Activated T-cell treated with anti-CD3 and anti-CD28 coated beads, Interleukin-2, amount 50 U/mL, for 72 hours (primary cell): ENCODE measurements around the gene IRS1. TPM values are rescaled to one million over a fixed set of nuclear protein-coding genes. Genes with fewer than 3 reads are reported as not detected.

Experiments used
- ATAC-seq, 2 donors: fragments of 150-1000 bp; cut with Tn5 transposase; replicated peaks in 1 of 2; 2 replicates each; pipeline ENCODE4 v1.10.0; 2021; ENCODE audit warnings: moderate library complexity in 2 of 2, mild to moderate bottlenecking in 1 of 2
- DNase-seq, 2 donors: peaks; one replicate each; pipeline ENCODE4 v3.0.0; 2021 to 2022; ENCODE audit warnings: mixed read lengths in 1 of 2
- H3K27ac Mint-ChIP-seq: one replicate; pipeline ENCODE4 v1.8.0; 2022; ENCODE audit warnings: mild to moderate bottlenecking, moderate library complexity, mixed read lengths
- H3K27me3 Mint-ChIP-seq: one replicate; pipeline ENCODE4 v1.8.0; 2022; ENCODE audit warnings: low read depth, mixed read lengths
- H3K36me3 Mint-ChIP-seq, 2 donors: one replicate each; pipeline ENCODE4 v1.8.0; 2022; ENCODE audit warnings: mixed read lengths in 2 of 2, mild to moderate bottlenecking in 1 of 2; ENCODE audit not compliant: insufficient read depth in 2 of 2
- H3K4me1 Mint-ChIP-seq: one replicate; pipeline ENCODE4 v1.8.0; 2022; ENCODE audit warnings: low read depth, mixed read lengths
- H3K4me3 Mint-ChIP-seq, 2 donors: one replicate each; pipeline ENCODE4 v1.8.0; 2022; ENCODE audit warnings: mild to moderate bottlenecking in 2 of 2, mixed read lengths in 2 of 2, moderate library complexity in 2 of 2
- H3K9me3 Mint-ChIP-seq, 2 donors: one replicate each; pipeline ENCODE4 v1.8.0; 2022; ENCODE audit warnings: mixed read lengths in 2 of 2
- total RNA-seq, 2 donors: library from RNA; stranded (reverse); gene quantifications; one replicate each; pipeline ENCODE4 v1.2.3, GENCODE V29; 2022

The IRS1 gene
- total RNA-seq, 2 donors from 2014 or later = 2.8 to 4.6 TPM

DNA sequence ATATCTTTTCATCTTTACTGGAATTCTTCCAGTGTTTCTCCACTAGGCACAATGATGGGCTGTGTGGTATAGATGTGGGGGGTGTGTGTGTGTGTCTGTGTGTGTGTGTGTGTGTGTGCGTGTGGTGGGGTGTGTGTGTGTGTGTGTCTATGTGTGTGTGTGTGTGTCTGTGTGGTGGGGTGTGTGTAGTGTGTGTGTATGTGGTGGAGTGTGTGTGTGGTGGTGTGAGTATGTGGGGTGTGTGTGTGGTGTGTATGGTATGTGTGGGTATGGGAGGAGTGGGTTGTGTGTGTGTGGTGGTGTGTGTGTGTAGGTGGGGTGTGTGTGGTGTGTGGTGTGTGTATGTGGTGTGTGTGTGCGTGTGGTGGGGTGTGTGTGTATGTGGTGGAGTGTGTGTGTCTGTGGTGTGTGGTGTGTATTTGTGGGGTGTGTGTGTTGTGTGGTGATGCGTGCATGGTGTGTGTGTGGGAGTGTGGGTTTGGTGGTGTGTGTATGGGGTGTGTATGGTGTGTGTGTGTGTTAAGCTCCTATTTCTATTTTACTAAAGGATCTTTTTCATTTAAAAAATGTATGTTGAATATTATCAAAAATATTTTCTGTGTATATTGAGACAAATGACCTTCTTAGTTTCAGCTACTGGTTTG lies 84.2 kb downstream of the IRS1 start:
- Mint-ChIP-seq H3K36me3 (no peaks in the 10 kb centered on the region), H3K4me3 (no peak overlapping the region), H3K27me3 (no peaks in the 10 kb centered on the region), H3K9me3 (no peaks in the 10 kb centered on the region), H3K4me1 (peaks cover 8% of the 10 kb centered on the region), H3K27ac (no peak overlapping the region)
- DNase-seq = no peak
- ATAC-seq = no peak

DNA sequence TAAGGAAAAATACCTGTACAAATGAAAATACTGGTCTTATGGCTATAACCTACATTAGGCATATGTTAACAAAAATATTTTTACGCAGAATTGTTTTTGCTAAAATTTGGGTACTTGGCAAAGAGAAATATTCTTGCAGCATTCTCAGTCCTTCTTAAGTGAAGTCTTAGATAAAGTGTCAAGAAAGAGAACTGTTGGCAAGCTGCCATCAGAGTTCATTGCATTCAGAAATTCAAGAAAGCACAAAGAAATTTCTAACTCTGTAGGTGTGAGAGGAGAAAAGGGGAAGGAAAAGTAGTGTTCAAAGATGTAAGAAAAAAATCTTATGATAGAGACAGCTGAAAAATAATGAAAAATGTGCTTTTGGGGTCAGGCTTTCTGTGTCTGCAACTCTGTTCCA lies 86.7 kb downstream of the IRS1 start:
- Mint-ChIP-seq H3K27ac (no peak overlapping the region), H3K9me3 (no peaks in the 10 kb centered on the region), H3K36me3 (no peaks in the 10 kb centered on the region), H3K4me1 (peaks cover 8% of the 10 kb centered on the region), H3K27me3 (no peaks in the 10 kb centered on the region), H3K4me3 (no peak overlapping the region)
- DNase-seq (no peak), ATAC-seq (no peak)

DNA sequence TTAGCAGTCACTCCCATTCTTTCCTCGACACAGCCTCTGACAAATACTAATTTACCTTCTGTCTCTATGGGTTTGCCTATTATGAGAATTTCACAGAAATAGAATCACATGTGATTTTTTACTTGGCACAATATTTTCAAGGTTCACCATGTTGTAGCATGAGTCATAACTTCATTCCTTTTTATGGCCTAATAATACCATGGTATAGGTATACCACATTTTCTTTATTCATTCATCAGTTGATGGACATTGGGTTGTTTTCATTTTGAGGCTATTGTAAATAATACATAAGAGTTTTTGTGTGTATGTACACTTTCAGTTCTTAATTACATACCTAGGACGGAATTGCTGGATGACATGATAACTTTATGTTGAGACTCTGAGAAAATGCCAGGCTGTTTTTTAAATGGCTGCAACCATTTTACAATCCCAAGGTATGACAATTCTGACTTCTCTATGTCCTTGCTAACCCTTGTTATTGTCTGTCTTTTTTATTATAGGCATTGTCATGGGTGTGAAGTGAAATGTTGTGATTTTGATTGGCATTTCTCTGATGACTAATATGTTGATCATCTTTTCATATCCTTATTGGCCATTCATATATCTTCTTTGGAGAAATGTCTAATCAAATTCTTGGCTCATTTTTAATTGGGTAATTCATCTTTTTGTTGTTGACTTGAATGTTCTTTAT lies 87.9 kb downstream of the IRS1 start:
- H3K4me1 Mint-ChIP-seq = peaks cover 8% of the 10 kb centered on the region
- H3K27ac Mint-ChIP-seq = no peak overlapping the region
- no peaks in the 10 kb centered on the region for H3K9me3 Mint-ChIP-seq
- ATAC-seq = no peak
- no peak overlapping the region for H3K4me3 Mint-ChIP-seq
- DNase-seq = no peak
- no peaks in the 10 kb centered on the region for H3K36me3 Mint-ChIP-seq
- no peaks in the 10 kb centered on the region for H3K27me3 Mint-ChIP-seq

DNA sequence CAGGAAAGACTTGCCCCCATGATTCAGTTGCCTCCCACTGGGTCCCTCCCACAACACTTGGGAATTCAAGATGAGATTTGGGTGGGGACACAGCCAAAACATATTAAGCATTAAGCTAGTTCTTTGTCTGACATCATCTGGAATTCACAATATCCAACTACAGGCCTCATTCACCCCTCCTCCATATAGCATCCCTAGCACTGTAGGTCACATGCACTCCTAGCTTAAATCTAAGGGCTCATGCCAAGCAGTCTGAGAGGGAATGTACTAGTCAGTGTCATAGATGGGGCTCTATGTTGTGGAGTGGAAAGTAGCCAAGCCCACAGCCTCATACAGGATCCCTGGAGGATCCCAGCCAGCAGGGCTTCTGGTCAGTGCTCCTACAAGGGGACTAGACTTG lies 92.1 kb downstream of the IRS1 start:
- Mint-ChIP-seq H3K9me3 (no peaks in the 10 kb centered on the region), H3K4me3 (no peak overlapping the region), H3K4me1 (no peaks in the 10 kb centered on the region), H3K36me3 (no peaks in the 10 kb centered on the region), H3K27me3 (no peaks in the 10 kb centered on the region), H3K27ac (no peak overlapping the region)
- no peak for DNase-seq
- no peak for ATAC-seq

DNA sequence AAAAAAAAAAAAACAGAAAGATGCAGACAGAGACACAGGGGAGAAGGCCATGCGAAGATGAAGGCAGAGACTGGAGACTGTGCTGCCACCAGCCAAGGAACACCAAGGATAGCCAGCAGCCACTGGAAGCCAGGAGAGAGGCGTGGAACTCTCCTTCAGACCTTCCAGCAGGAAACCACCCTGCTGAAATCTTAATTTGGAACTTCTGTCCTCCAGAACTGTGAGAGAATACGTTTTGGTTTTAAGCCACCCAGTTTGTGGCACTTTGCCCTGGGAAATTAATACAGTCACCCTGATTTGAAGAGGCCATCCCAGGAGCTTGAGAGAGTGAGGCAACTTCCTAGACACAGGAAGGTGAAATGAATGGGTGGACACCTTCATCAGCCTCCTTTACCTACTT lies 93.7 kb downstream of the IRS1 start:
- no peaks in the 10 kb centered on the region for H3K9me3 Mint-ChIP-seq
- H3K27me3 Mint-ChIP-seq = no peaks in the 10 kb centered on the region
- H3K27ac Mint-ChIP-seq = no peak overlapping the region
- no peak overlapping the region for H3K4me3 Mint-ChIP-seq
- H3K36me3 Mint-ChIP-seq = no peaks in the 10 kb centered on the region
- H3K4me1 Mint-ChIP-seq = peaks cover 5% of the 10 kb centered on the region
- no peak for ATAC-seq
- no peak for DNase-seq

DNA sequence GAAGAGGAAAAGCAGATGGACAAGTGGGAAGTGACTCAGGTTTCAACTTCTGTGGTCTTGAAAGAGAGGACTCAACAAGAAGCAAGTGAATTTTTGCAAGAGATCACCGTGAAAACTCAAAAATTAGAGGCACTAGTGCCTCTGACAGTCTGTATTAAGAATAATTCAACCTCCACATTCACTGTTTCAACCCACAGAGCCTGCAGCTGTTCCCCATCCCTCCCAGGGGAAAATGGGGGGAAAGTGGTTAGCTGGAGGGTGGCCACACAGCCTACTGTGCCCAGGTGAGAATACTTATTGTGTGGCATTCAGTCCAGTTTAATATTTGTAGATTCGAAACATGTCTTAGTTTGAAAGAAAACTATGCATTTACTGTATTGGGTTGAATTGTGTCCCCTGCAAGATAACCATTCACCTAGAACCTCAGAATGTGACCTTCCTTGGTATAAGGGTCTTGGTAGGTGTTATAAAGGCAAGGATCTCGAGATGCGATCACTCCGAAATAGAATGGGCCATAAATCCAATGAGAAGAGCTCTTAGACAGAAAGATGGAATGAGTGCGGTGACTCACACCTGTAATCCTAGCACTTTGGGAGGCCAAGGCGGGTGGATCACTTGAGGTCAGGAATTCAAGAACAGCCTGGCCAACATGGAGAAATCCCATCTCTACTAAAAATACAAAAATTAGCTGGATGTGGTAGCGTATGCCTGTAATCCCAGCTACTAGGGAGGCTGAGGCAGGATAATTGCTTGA lies 94.3 kb downstream of the IRS1 start:
- Mint-ChIP-seq H3K4me1 (peaks cover 8% of the 10 kb centered on the region), H3K9me3 (no peaks in the 10 kb centered on the region), H3K27me3 (no peaks in the 10 kb centered on the region), H3K36me3 (no peaks in the 10 kb centered on the region), H3K27ac (no peak overlapping the region), H3K4me3 (no peak overlapping the region)
- no peak for ATAC-seq
- no peak for DNase-seq

DNA sequence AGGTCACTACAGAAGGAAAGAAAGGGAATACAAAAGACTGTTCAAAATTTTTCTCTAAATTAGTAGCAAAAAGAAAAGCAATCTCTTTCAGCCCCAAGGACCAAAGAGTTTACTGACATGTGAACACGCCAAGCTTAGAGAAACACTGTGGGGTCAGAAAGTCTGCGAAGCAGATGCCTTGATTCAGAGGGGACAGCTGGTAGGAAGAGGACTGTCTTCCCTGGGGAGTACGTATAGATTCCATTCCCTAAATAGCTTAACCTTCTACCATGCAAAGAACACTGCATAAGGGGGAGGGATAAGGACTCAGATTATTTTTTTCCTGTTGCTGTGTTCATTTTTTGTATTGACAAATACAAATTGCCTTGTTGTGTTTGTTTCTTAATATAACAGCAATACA lies 96.1 kb downstream of the IRS1 start:
- Mint-ChIP-seq H3K9me3 (no peaks in the 10 kb centered on the region), H3K36me3 (no peaks in the 10 kb centered on the region), H3K27me3 (no peaks in the 10 kb centered on the region), H3K4me3 (no peak overlapping the region), H3K27ac (no peak overlapping the region), H3K4me1 (peaks cover 8% of the 10 kb centered on the region)
- ATAC-seq (no peak), DNase-seq (no peak)

DNA sequence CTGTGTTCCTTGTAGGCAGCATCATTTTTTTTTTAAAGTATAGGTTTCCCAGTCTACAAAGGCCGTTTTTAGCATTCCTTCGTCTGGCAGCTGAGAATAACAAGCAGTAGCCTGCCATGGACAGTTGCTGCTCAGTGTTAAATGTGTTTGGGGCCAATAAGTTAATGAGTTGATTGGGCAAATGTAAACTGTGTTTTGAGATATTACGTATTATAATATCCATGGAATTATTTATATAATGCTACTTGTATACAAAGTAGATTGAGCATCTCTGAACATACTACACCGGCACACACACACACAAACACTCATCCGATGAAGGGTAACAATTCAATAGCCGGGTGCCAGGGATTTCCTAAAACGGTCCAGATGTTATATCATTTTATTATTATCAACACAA lies 97.2 kb downstream of the IRS1 start:
- no peak overlapping the region for H3K4me3 Mint-ChIP-seq
- no peak for DNase-seq
- no peaks in the 10 kb centered on the region for H3K9me3 Mint-ChIP-seq
- peaks cover 8% of the 10 kb centered on the region for H3K4me1 Mint-ChIP-seq
- no peaks in the 10 kb centered on the region for H3K36me3 Mint-ChIP-seq
- ATAC-seq = no peak
- no peaks in the 10 kb centered on the region for H3K27me3 Mint-ChIP-seq
- H3K27ac Mint-ChIP-seq = no peak overlapping the region

DNA sequence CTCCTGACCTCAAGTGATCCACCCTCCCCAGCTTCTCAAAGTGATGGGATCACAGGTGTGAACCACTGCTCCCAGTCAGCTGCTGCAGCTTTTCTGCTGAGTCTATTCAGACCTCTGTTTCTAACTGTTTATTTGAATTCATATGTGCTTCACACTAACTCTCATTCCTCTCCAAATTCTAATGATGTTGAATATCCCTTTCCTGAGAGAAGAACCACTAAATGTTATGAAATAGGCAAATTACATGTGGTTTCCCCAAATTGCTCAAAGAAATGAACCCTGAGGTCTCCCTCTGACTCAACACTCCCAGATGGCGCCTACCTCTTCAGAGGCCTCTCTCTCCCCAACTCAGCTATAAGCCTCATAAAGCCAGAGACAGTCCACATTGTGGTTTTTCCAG lies 98.6 kb downstream of the IRS1 start:
- no peaks in the 10 kb centered on the region for H3K36me3 Mint-ChIP-seq
- no peaks in the 10 kb centered on the region for H3K9me3 Mint-ChIP-seq
- no peak overlapping the region for H3K4me3 Mint-ChIP-seq
- peak overlapping the region; percentile 11 for H3K27ac Mint-ChIP-seq
- ATAC-seq (peak; percentile 71 to 84), DNase-seq (peak in 1 of 2 donors; percentile 10)
- H3K4me1 Mint-ChIP-seq = peaks cover 8% of the 10 kb centered on the region
- H3K27me3 Mint-ChIP-seq = no peaks in the 10 kb centered on the region

DNA sequence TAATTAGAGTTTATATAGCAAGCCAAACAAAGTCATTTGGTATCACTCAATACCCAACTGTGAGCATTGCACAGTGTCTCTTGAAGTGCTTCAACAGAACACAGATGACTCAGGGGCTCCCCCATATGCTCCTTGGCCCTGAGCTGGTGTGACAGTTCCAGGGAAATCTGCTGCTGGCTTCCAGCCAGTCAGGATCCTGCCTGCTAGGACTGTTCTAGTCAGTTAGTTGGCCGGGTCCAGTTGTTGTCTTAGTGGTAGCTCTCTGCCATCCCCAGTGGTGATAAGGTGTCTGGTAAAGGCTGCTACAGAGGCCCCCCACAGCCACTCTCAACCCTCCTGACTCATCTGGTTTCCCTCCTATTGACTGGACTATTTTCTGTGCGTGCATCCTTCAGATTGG lies 100.3 kb downstream of the IRS1 start:
- Mint-ChIP-seq H3K4me3 (no peak overlapping the region), H3K36me3 (no peaks in the 10 kb centered on the region), H3K27ac (no peak overlapping the region), H3K4me1 (peaks cover 8% of the 10 kb centered on the region), H3K9me3 (no peaks in the 10 kb centered on the region), H3K27me3 (peaks cover 5% of the 10 kb centered on the region)
- ATAC-seq = no peak
- DNase-seq = no peak

DNA sequence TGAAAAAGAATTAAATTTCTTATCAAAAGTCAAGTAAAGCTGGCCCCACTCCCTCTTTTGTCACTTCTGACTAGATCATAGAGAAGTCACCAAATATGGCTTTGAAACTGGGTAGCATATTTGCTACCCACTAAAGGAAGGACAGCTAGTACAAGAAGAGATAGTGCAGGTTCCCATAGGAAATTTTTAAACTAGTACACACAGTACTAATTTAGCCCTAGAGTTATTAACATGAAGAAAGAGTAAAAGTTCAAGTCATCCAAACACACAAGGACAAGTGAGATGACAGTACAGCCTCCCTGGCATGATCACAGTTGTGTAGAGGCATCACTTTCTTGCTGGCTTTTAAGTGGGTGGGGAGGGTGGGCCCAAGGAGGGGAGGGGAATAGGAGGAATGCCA lies 100.9 kb downstream of the IRS1 start:
- H3K9me3 Mint-ChIP-seq = no peaks in the 10 kb centered on the region
- ATAC-seq (no peak), DNase-seq (no peak)
- H3K27ac Mint-ChIP-seq = no peak overlapping the region
- peaks cover 8% of the 10 kb centered on the region for H3K4me1 Mint-ChIP-seq
- H3K4me3 Mint-ChIP-seq = no peak overlapping the region
- H3K27me3 Mint-ChIP-seq = peaks cover 9% of the 10 kb centered on the region
- H3K36me3 Mint-ChIP-seq = no peaks in the 10 kb centered on the region

DNA sequence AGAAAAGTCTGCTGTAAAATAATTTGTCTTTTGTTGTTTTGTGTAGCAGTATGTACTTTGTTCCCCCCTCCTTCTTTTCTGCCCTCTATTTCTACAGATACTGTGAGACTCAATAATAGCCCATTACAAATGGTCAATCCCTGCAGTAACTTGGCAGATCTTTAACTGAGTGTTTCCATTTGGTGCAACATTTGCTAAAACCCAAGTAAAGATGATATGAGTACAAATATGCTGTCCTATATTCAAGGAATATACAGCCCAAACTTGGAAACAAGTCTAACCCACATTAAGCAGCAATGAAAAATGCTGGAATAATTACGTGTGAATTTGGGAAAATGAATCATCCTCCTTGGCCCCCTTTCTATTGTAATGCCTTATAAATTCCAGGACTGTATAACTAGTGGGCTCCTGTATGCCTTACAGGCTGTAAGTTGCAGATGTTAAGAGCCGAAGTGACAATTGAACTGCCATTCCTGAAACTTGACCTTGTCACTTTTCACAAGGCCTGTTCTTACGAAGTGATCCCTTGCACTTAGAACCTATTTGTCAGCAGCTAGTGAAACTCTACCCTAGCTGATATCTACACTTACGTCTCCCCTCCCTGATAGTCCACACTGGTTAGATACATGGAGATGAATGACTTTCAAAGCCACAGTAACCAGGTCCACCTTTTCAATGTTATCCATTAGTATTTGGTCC lies 104.9 kb downstream of the IRS1 start:
- H3K27me3 Mint-ChIP-seq = peaks cover 28% of the 10 kb centered on the region
- no peak overlapping the region for H3K4me3 Mint-ChIP-seq
- no peaks in the 10 kb centered on the region for H3K4me1 Mint-ChIP-seq
- DNase-seq (no peak), ATAC-seq (no peak)
- no peaks in the 10 kb centered on the region for H3K36me3 Mint-ChIP-seq
- H3K9me3 Mint-ChIP-seq = no peaks in the 10 kb centered on the region
- no peak overlapping the region for H3K27ac Mint-ChIP-seq

DNA sequence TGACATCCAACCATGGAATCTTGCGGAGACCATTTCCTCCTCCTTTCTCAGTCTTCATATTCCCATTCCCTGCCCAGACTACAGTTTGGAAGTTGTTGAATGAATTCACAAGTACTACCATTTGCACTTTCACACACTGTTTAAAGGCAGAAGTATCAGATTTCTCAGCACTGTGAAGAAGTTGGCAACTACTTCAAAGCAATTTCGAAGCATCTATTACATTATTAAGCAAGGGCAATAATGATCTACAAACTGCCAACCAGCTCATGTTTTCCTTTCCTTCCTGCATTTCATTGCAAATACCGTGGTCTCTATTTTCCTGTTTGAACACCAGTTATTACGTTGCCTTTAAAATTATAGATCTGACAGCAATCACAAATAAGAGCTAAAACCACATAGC lies 105.5 kb downstream of the IRS1 start:
- H3K9me3 Mint-ChIP-seq = no peaks in the 10 kb centered on the region
- H3K27me3 Mint-ChIP-seq = peaks cover 28% of the 10 kb centered on the region
- H3K4me1 Mint-ChIP-seq = no peaks in the 10 kb centered on the region
- H3K4me3 Mint-ChIP-seq = no peak overlapping the region
- H3K27ac Mint-ChIP-seq = no peak overlapping the region
- DNase-seq (no peak), ATAC-seq (no peak)
- no peaks in the 10 kb centered on the region for H3K36me3 Mint-ChIP-seq
